Activated CD8-positive, alpha-beta T cell treated with anti-CD3 and anti-CD28 coated beads for 36 hours (primary cell): ENCODE measurements around the gene C12orf60. TPM values are rescaled to one million over a fixed set of nuclear protein-coding genes. Genes with fewer than 3 reads are reported as not detected.

Source experiments
- ATAC-seq: fragments of 200-7000 bp; cut with Tn5 transposase; one replicate; pipeline ENCODE4 v1.10.0; 2021; ENCODE audit warnings: mild to moderate bottlenecking, moderate library complexity
- CTCF ChIA-PET: fragments of 350-600 bp; sonication (Branson Sonifier 250); formaldehyde crosslinking; loops from one replicate; lab custom pipeline; 2021; ENCODE audit warnings: antibody characterized with exemption; lab: Charles Lee
- POLR2A ChIA-PET: fragments of 350-600 bp; sonication (Branson Sonifier 250); formaldehyde crosslinking; loops from one replicate; lab custom pipeline; 2021; ENCODE audit warnings: antibody characterized with exemption; lab: Charles Lee
- DNase-seq: peaks from one replicate; pipeline ENCODE4 v3.0.0-alpha.2; 2020
- H3K27ac Mint-ChIP-seq: one replicate; pipeline ENCODE4 v1.8.0; 2021; ENCODE audit warnings: mild to moderate bottlenecking, mixed read lengths
- H3K27me3 Mint-ChIP-seq: one replicate; pipeline ENCODE4 v1.8.0; 2021; ENCODE audit warnings: mixed read lengths
- H3K36me3 Mint-ChIP-seq: one replicate; pipeline ENCODE4 v1.8.0; 2021; ENCODE audit warnings: low read depth, mixed read lengths
- H3K4me1 Mint-ChIP-seq: one replicate; pipeline ENCODE4 v1.8.0; 2021; ENCODE audit warnings: low read depth, mixed read lengths
- H3K4me3 Mint-ChIP-seq: one replicate; pipeline ENCODE4 v1.8.0; 2021; ENCODE audit warnings: mild to moderate bottlenecking, moderate library complexity, mixed read lengths
- H3K9me3 Mint-ChIP-seq: one replicate; pipeline ENCODE4 v1.8.0; 2021; ENCODE audit warnings: mixed read lengths
- intact Hi-C: fragments of 100-400 bp; cut with micrococcal nuclease; formaldehyde crosslinking; loops from one replicate; pipeline ENCODE4 v1.10.0; 2022
- total RNA-seq, 2 experiments: library from RNA; stranded (reverse); gene quantifications; one replicate each; pipeline ENCODE4 v1.2.3, GENCODE V29; 2021
- TF ChIP-seq, protein P1 (sequence below): fragments of 200-600 bp; IDR thresholded peaks from one replicate; pipeline ENCODE4 v1.8.0; 2022; ENCODE audit warnings: antibody characterized with exemption, mild to moderate bottlenecking

The C12orf60 gene
- total RNA-seq, 2 experiments from 2014 or later, result 3.3 to 4.2 TPM

DNA sequence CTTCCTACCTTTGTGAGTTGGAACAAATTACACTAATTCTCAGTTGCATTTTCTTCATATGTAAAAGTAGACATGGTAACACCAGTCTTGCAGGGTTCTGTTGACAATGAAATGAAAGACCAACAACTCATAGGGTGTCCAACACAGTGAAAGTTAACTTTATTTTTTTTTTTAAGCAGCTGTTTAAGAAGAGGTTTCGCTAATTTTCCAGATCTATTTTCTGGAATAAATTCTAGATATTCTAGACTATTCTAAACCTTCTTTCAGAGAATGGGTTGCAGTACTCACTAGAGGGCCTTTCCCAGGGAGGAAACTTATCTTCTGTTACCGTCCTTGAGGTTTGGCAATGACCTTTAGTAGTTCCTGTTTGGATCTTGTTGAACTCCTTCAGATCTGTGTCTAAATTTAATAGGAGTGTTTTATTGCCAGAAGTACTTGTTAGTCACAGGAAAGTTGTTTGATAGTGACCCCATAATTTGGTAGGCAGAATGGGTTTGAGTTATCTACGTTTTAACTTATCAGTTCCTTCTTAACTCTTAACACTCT lies 42.6 kb downstream of the C12orf60 start:
- Mint-ChIP-seq H3K27ac (no peak overlapping the region), H3K4me3 (no peak overlapping the region), H3K27me3 (no peaks in the 10 kb centered on the region), H3K4me1 (peaks cover 12% of the 10 kb centered on the region), H3K9me3 (no peaks in the 10 kb centered on the region), H3K36me3 (no peaks in the 10 kb centered on the region)
- intact Hi-C loops, result loop anchor here (5.0 kb wide), 1 partner anchor 376 kb away; the partner anchor contains the start of gene RERG
- no peak for DNase-seq
- TF ChIP-seq, protein P1, sequence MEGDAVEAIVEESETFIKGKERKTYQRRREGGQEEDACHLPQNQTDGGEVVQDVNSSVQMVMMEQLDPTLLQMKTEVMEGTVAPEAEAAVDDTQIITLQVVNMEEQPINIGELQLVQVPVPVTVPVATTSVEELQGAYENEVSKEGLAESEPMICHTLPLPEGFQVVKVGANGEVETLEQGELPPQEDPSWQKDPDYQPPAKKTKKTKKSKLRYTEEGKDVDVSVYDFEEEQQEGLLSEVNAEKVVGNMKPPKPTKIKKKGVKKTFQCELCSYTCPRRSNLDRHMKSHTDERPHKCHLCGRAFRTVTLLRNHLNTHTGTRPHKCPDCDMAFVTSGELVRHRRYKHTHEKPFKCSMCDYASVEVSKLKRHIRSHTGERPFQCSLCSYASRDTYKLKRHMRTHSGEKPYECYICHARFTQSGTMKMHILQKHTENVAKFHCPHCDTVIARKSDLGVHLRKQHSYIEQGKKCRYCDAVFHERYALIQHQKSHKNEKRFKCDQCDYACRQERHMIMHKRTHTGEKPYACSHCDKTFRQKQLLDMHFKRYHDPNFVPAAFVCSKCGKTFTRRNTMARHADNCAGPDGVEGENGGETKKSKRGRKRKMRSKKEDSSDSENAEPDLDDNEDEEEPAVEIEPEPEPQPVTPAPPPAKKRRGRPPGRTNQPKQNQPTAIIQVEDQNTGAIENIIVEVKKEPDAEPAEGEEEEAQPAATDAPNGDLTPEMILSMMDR, result no peak
- ChIA-PET POLR2A (interaction anchor here (0.9 kb wide), 1 partner anchor 149 kb away, joined by 3 read pairs; no protein-coding TSS in a partner anchor), CTCF (interaction anchor here (0.6 to 5.5 kb wide), 28 partner anchors 9 to 570 kb away, joined by 3 to 95 read pairs (median 3); partner anchors contain the start of gene RERG)
- peak; percentile 39 for ATAC-seq

DNA sequence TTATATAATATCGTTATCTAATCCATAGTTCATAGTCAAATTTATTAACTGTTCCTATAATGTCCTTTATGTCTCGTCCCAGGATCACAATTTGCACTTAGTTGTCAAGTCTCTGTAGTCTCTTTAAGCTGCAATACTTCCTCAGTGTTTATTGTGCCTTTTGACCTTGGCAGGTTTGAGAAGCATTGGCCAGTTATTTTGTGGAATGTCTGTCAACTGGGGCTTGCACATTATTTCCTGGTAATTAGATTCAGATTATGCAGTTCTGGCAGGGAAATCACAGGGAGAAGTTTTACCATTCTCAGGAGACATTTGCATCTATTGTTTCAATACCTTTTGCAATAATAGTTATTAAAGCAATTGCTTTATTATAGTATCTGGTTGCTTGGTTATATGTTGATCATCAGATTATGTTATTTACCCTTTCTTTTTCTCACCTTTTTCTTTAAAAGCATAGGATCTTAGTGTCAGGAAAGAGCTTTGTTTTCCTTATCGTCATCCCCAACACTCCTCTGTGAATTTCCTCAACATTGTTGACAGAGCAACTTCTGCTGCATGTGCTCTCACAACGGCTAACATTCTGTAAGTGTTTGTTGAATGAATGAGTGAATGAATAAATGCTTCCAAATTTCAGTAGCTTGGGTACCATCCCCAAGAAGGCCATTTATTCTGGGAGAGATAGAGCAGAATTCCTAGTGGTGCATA lies 43.6 kb downstream of the C12orf60 start:
- POLR2A ChIA-PET, result interaction anchor here (0.5 to 0.8 kb wide), 3 partner anchors 165 to 455 kb away, joined by 3 read pairs; no protein-coding TSS in a partner anchor
- Mint-ChIP-seq H3K36me3 (no peaks in the 10 kb centered on the region), H3K4me1 (peaks cover 12% of the 10 kb centered on the region), H3K27me3 (no peaks in the 10 kb centered on the region), H3K9me3 (no peaks in the 10 kb centered on the region), H3K4me3 (no peak overlapping the region), H3K27ac (no peak overlapping the region)
- TF ChIP-seq, protein P1, result no peak
- no peak for ATAC-seq
- no peak for DNase-seq
- intact Hi-C loops, result loop anchor here (5.0 kb wide), 1 partner anchor 375 kb away; the partner anchor contains the start of gene RERG
- CTCF ChIA-PET, result interaction anchor here (0.6 to 5.5 kb wide), 10 partner anchors 10 to 375 kb away, joined by 3 to 95 read pairs (median 3); partner anchors contain the start of gene RERG

DNA sequence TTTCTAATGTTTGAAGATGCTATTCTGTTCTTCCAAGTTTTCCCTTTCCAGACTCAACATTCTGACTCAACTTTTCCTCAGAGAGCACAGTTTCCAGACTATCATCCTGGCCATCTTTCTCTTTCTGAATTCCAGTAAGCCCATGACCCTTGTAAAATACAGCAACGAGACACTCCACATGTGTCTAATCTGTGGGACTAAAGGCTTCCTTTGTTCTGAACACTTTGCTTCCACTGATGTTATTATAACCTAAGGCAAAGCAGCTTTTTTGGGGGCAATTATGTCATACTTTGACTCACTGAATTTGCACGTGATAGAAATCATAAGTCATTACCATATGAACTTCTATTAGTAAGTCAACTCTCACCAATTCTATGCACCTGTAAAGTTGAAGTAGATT lies 46.2 kb downstream of the C12orf60 start:
- H3K36me3 Mint-ChIP-seq, result no peaks in the 10 kb centered on the region
- H3K27me3 Mint-ChIP-seq, result no peaks in the 10 kb centered on the region
- peaks cover 12% of the 10 kb centered on the region for H3K4me1 Mint-ChIP-seq
- DNase-seq (no peak), ATAC-seq (no peak)
- TF ChIP-seq, protein P1, result no peak
- CTCF ChIA-PET, result interaction anchor here (1.2 to 5.5 kb wide), 3 partner anchors 12 to 372 kb away, joined by 3 to 95 read pairs (median 29); partner anchors contain the start of gene RERG
- H3K4me3 Mint-ChIP-seq, result no peak overlapping the region
- H3K27ac Mint-ChIP-seq, result no peak overlapping the region
- intact Hi-C loops, result loop anchor here (5.0 kb wide), 1 partner anchor 373 kb away; the partner anchor contains the start of gene RERG
- POLR2A ChIA-PET, result no interaction called here
- H3K9me3 Mint-ChIP-seq, result no peaks in the 10 kb centered on the region

DNA sequence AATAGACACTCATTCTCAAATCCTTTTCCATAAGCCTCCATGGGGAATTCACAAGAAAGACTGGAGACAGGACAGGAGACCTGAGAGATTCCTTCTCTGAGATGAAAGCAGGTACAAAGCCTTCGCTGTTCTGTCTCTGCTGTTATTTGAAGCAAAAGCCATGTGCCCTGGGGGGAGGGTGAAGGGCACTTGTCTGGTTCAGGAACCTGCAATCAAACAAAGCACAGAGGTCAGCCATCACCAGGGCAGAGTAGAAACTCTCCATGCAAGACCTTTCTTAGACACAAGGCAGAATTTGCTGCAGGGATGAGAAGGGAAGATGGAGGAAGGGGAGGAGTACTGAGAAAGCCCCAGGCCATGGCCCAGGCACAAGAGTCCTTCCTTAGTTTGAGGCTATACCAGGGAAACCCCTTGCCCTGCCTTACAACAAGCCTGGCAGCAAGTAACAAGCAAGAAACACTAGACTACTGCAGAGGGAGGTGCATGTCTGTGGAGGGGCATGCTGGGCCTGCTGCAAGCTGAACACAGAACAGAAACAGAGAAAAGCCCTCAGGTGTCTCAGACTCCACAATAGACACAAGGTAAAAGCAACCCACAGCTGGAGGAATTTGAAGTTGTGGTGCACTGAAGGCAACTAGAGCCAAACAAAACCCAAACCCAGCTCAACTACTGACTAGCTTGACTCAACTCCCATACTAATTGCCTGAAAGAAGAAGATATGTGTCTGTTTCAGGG lies 47.6 kb downstream of the C12orf60 start:
- intact Hi-C loops, result no loop called here
- ATAC-seq, result no peak
- Mint-ChIP-seq H3K4me1 (peaks cover 3% of the 10 kb centered on the region), H3K4me3 (no peak overlapping the region), H3K36me3 (no peaks in the 10 kb centered on the region), H3K9me3 (no peaks in the 10 kb centered on the region), H3K27me3 (no peaks in the 10 kb centered on the region), H3K27ac (no peak overlapping the region)
- ChIA-PET POLR2A (no interaction called here), CTCF (interaction anchor here (0.6 to 1.3 kb wide), 2 partner anchors 370 to 633 kb away, joined by 3 read pairs; partner anchors contain the start of gene RERG)
- no peak for DNase-seq
- TF ChIP-seq, protein P1, result no peak
